Hypothalamus (tissue), 51 donors: Measurements from ENCODE around the gene COX6A2.
"Not testable (repeated sequence)": the region's sequence is repeated elsewhere in the genome, so short reads cannot be mapped to it uniquely, and the experiment has no call there.

Experiments
- DNase-seq, 51 donors: peaks; one replicate each; lab custom pipeline; 2025; lab: John Stamatoyannopoulos, UW

The COX6A2 gene

DNA sequence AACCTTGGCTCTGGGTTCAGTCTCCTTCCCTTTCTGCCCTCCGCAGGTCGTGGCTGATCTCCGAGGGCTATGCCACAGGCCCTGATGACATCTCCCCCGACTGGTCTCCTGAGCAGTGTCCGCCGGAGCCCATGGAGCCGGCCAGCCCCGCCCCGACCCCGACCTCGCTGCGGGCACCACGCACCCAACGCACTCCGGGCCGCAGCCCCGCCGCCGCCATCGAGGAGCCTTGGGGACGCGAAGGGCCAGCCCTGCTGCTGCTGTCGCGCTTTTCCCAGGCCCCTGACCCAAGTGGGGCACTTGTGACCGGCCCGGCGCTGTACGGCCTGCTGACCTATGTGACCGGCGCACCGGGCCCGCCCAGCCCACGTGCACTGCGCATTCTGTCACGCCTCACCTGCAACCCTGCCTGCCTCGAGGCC, 36.2 kb upstream of the COX6A2 start:
- no peak for DNase-seq

DNA sequence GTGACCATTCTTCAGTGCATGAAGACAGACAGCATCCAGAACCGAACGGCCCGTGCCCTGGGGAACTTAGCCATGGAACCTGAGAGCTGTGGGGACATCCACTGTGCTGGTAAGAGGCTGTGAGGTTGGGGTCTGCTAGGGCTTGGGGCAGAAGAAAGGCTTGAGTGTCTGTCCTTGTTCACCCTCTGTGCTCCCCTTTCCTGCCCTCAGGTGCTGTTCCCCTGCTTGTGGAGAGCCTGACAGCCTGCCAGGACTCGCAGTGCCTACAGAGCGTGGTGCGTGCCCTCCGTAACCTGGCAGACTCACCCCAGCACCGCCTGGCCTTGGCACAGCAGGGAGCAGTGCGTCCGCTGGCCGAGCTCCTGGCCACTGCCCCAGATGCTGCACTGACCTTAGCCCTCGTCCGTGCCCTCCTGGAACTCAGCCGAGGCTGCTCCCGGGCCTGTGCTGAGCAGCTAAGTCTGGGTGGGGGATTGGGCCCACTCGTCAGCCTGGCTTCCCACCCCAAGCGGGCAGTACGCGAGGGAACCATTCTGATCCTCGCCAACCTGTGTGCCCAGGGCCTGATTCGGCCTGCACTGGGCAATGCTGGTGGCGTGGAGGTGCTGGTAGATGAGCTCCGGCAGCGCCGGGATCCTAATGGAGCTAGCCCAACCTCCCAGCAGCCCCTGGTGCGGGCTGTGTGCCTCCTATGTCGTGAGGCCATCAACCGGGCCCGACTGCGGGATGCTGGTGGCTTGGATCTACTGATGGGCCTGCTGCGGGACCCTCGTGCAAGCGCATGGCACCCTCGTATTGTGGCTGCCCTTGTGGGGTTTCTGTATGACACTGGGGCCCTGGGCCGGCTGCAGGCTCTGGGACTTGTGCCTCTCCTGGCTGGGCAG, 34.0 kb upstream of the COX6A2 start:
- DNase-seq: no peak

DNA sequence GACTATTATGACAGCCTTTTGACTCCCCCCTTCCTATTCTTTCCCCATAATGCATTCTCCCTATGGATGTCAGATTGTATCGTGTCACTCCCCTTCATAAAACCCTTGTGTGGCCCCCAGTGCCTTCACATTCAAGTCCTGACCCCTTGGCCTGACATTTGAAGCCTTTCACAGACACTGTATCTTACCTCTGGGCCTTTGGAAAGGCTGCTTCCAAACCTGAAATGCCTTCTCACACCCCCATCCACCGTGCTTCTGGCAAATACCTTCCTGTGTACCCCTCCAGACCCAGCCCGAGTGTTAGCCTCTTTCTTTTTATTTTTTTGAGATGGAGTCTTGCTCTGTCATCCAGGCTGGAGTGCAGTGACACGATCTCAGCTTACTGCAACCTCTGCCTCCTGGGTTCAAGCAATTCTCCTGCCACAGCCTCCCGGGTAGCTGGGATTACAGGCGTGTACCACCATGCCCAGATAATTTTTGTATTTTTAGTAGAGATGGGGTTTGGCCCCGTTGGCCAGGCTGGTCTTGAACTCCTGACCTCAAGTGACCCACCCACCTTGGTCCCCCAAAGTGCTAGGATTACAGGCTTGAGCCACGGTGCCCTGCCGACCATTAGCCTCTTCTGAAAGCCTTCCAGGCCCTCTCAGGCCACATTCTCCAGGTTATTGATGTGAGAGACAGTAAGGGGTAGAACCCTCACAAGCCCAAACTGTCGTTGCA, 33.2 kb upstream of the COX6A2 start:
- no peak for DNase-seq

DNA sequence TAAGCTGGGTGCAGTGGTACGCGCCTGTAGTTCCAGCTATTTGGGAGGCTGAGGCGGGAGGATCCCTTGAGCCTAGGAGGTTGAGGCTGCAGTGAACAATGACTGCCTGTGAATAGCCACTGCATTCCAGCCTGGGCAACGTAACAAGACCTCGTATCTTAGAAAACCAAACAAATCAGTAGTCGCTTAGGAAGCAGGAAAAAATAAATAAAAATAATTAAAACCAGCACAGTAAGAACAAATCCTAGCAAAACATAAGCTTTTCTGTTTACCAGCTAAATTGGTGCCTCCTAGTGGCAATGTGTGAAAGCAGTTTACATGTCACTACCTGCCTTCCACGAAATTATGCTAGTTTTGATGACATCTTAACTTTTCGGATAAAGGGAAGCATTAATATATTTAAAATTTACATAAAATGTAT, 32.4 kb upstream of the COX6A2 start:
- no peak for DNase-seq

DNA sequence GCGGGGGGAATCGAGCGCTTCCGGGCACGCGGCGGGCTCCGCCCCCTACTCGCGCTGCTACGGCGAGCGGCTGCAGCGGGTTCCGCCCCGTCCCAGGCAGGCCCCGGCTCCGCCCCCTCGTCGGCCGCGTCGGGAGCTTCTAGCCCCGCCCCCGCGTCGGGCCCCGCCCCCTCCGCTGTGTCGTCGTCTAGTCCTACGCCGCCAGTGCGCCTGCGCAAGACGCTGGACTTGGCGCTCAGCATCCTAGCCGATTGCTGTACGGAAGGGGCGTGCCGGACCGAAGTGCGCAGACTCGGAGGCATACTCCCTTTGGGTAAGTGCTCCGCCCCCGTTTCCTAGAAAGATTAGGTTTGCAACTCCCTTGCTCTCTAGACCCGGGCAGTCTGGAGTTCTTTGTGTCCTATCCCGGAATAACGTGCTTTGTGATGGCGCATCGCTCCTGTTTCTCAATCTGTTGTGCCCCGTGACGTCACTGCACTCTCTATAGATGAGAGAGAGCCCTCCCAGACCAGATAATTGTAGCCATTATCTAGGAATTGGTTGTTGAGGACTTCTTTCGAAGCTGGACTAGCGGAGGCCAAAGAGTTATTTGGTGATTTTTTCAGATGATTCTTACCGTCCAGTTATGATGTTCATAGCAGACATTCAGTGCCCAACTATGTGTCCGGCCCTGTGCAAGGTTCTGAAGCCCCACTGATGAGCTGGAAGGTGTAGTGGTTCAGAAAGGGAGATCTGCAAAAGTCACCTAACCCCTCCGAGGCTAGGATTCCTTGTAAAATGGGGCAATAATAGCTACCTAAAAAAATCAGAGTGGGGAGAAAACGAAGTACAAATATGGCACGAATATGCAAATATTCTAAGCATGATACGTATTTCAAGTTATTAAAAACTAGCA, 31.8 kb upstream of the COX6A2 start:
- peak; percentile 96 to 100 (median 99) for DNase-seq

DNA sequence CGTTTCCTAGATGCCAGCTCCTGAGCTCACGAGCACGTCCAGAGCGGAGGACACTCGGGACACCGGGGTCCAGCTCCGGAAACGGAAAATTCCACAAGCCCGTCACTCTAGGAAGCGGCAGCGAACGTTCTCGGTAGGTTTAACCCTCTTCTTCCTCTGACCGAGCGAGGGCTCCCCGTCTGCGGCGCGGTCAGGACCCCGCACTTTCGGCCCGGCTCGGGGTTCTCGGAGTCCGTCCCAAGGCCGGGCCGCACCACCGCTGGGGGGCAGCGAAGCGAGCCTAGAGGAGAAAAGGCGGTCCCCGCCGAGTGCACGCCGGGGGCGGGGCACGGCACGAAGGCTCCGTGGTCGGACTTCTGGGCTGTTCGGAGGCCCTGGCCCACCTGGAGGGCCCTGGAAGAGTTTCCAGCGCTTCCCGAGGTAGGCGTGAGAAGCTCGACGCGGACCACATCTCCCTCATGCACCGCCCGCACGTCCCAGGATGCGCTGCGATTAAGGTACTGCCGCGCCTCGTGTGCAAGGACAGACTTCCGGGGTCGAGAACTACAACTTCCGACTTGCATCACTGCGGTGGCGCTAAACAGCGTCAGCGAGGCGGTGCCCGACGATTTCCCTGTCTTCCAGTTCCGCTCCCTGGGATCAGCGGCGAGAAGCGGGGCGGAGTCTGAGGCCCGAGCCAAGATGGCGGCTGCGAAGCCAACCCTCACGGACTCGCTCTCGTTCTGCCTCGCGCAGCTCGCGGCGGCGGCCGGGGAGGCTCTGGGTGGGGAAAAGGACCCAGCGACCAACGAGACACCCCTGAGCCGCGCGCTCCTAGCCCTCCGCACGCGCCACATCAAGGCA, 30.9 kb upstream of the COX6A2 start, which contains the start of gene ARMC5:
Gene ARMC5 (plus strand): TSS at position 658 of the 843 bp plus-strand sequence. CDS start 24 bp downstream, at position 682.
- DNase-seq: peak; percentile 88 to 99 (median 97)

DNA sequence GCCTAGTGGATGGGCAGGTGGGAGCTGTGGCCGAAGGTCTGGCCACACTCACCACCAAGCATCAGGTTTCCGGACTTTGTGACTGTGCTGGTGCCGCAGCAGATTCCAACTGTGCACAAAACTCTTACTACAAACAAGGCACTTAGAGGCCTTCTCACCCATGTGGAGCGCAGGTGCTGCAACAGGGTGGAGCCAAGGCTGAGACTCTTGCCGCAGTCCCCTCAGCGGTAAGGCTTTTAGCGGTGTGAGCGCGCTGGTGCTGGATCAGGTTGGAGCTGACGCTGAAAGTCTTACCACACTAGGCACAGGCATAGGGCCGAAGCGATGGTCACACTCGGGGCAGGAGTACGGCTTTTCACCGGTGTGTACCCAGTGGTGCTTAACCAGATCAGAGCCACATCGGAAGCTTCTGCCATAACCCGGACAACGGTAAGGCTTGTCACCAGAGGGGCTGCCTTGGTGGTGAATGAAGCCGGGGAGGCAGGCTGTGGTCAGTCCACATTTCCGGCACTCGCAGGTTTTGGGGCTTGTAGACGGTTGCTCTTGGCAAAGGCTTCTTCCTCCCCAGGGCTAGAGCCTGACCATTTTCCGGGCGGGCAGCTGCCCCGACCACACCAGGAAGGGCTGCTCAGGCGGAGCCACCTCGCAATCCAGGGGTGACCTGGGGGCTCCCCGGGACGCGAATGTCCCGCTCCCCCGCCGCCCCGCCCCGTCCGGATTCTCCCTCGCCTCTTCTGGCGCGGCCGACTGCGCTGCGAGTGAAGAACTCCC, 30.1 kb upstream of the COX6A2 start:
- peak in 5 of 51 donors; percentile 33 to 64 (median 52) for DNase-seq

DNA sequence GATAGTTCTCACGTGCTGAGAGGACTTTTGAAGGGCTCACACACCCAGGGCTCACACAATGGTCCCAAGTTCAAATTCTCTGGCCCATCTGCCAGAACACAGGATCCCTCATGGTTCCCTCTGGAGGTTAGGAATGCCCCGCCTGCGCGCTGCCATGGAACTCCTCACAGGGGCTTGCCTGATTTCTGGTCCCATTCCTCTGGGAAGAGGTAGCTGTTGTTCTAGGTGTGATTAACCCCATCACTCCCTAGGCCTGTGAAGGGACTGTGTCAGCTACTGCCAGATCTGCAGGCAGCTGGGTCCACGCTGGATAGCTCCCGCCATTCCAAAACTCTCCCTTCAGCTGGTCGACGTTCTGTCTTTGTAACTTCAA, 28.8 kb upstream of the COX6A2 start:
- no peak for DNase-seq

DNA sequence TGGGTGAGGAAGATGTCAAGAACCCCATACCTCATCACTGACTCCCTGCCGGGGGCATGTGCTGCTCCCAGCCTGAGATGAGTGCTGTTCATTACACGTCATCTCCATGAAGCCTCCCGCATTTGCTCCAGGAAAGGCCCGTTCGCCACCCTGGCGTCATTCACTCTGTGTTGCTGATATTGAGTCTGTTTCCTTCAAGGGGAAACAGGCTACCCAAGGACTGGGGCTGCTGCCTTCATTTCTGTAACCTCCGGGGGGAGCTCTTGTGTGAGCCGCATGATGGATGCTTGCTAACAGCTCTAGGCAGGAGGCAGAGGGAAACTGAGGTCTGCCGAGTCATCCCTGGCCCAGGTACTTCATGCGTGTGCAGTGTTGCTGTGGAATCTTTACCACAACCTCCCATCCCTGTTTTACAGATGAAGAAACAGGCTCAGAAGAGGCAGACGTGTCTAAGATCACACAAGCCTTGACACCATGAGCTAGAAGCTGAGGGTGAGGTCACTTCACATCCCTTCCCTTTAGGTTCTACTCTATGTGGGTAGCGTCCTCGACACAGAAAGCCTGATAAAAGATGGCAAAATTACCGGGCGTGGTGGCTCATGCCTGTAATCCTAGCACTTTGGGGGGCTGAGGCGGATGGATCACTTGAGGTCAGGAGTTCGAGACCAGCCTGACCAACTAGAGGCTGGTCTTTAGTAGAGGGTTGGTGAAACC, 27.6 kb upstream of the COX6A2 start:
- DNase-seq: peak in 1 of 51 donors; percentile 7

DNA sequence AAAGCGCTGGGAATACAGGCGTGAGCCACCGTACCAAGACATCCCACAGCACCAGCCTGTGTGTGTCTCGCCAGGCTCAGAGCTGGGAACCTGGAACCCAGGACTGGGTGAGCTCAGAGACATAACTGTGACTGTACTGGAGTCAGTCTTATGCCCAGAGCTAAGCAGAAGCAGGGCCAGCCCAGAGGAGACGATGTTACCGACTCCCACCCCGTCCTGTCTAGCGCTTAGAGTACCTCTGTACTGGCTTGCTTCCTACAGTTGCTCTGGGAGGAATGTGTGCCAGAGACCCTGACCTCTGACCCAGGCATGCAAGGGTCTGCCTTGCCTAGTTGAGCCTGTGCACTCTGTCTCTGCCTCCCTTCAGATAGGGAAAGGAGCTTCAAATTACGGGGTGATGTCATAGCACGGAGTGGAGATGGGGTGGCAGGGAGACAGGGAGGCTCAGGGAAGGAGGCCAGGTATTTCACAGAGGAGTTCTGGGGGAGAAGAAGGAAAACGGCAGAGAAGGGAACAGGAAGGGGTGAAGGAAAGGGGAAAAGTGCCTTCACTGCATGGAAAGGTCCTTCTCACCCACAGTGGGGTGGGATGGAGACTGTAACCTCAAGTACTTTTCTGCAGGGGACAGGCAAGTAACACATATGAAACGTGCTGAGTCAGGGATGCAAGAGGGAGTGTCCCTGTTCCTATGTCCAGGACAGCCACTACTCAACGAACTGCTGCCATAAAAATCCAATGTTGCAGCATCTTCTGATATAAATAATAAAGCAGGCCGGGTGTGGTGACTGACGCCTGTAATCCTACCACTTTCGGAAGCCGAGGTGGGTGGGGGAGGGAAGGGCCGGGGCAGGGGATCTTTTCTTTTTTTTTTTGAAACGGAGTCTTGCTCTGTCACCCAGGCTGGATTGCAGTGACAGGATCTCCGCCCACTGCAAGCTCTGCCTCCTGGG, 25.4 kb upstream of the COX6A2 start:
- DNase-seq: no peak

DNA sequence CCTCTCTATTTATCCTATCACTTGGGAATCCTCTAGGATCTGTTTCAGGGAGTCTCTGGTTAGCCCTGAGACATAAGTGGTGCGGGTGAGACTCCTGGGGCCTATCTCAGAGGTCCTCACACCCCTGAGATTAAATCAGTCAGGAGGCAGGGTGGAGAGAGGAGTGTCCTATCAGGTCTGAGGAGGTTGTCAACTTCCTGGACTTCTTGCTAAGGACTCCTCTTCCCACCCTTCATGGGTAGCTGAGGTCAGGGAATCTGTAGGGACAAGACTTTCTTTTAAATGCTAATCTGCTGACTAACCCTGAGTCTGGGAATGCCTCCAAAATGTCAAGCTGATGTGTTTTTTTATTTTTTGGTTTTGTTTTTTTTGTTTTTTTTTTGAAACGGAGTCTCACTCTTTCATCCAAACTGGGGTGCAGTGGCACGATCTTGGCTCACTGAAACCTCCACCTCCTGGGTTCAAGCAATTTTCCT, 24.5 kb upstream of the COX6A2 start:
- DNase-seq: peak in 1 of 51 donors; percentile 11

DNA sequence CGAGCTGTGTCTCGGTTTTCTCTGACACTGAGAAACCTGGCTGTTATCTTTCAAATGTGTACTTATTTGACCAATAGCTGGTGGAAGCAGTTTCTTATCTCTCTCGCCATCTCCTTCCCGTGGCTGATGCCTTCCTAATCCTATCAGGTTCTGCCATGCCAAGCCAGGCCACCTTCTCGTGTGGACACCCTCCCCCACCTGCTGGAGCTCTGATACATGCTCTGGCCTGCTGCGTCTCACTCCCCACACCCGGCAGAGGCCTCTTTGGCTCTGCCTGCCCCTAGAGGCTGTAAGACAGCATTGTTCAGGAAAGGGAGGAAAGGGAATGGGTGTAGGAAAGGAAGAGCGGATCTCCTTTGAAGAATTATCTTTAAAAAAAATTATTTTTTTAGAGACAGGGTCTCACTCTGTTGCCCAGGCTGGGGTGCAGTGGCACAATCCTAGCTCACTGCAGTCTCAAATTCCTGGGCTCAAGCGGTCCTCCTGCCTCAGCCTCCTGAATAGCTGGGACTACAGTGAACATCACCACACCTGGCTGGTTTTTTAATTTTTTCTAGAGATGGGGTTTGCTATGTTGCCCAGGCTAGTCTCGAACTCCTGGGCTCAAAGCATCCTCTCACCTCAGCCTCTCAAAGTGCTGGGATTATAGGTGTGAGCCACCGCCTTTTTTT, 23.7 kb upstream of the COX6A2 start:
- peak in 21 of 51 donors; percentile 10 to 57 (median 32) for DNase-seq

DNA sequence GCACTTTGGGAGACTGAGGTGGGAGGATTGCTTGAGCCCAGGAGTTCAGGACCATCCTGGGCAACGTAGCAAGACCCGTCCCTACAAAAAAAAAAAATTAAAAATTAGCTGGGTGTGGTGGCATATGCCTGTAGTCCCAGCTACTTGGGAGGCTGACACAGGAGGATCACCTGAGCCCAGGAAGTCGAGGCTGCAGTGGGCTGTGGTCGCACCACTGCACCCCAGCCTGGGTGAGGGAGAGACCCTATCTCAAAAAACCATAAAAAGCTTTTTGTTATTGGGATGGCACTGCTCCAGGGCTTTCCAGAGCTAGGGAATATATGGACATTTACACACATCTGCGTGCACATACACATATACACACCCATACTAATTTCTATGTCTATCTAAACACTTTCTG, 23.0 kb upstream of the COX6A2 start:
- DNase-seq: no peak

DNA sequence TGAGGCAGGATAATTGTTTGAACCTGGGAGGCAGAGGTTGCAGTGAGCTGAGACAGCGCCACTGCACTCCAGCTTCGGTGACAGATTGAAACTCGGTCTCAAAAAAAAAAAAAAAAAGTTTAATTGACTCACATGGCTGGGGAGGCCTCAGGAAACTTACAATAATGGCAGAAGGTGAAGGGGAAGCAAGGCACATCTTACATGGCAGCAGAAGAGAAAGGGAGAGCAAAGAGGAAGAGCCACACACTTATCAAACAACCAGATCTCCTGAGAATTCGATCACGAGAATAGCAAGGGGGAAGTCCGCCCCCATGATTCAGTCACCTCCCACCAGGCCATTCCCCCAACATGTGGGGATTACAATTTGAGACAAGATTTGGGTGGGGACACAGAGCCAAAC, 17.8 kb upstream of the COX6A2 start:
- DNase-seq: not testable (repeated sequence)

DNA sequence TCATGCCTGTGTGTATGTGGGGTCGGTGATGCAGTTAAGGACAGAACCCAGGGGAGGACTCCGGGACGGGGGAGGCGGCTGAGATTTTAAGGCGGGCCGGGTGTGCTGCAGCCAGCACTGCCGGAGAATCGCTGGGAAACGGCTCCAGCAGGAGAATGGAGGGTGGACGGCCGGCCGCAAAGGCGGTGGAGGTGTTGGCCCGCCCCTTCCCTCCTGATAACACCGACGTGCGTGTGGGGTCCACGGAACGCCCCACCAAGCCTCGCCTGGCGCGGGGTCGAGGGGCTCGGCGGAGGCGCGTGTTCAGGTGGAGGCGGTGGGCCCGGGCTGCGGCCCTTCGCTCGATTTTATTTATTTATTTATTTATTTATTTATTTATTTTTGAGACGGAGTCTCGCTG, 13.8 kb upstream of the COX6A2 start:
- no peak for DNase-seq

DNA sequence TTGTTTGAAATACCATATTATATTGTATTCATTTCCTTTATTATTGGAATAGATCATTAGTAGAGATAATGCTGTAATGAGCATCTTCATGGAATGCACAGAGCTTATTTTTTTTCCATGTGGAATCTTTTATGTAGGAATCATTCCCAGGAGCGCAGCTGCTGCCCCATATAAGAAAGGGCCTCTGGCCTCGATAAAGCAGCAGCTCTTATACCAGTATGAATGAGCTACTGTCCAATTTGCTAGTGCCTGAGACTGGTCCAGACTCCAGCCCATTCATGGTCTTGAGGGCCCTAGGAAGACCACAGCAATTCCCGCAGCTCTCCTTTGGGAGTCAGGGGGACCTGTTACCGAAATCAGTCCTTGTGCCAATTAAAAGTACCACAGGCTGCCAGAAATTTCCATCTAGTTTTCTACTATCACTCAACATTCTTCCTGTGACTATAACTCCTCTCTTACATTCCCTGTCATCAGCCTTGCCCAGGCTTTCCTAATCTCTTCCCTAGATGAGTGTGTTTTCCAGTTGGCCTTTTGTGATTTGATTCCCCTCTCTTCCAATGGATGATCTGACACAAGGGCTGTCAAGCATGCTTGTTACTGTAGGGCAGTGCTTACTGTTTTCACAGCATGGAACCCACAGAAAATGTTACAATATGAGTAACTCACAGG, 12.5 kb upstream of the COX6A2 start:
- peak in 7 of 51 donors; percentile 7 to 33 (median 18) for DNase-seq
